HL-60 (cell line): ENCODE measurements around the gene CLPTM1L.

Source experiments
- CTCF ChIP-seq: IDR thresholded peaks from one replicate; pipeline ENCODE4 v1.5.1; 2011; ENCODE audit warnings: low read length, control low read depth, inconsistent platforms; ENCODE audit not compliant: insufficient read depth
- GABPA ChIP-seq: IDR thresholded peaks from 2 replicates; pipeline ENCODE4 v1.6.1; 2012; ENCODE audit warnings: low read depth
- POLR2AphosphoS5 ChIP-seq: IDR thresholded peaks from 2 replicates; pipeline ENCODE4 v1.6.1; 2012; ENCODE audit warnings: low read depth

DNA sequence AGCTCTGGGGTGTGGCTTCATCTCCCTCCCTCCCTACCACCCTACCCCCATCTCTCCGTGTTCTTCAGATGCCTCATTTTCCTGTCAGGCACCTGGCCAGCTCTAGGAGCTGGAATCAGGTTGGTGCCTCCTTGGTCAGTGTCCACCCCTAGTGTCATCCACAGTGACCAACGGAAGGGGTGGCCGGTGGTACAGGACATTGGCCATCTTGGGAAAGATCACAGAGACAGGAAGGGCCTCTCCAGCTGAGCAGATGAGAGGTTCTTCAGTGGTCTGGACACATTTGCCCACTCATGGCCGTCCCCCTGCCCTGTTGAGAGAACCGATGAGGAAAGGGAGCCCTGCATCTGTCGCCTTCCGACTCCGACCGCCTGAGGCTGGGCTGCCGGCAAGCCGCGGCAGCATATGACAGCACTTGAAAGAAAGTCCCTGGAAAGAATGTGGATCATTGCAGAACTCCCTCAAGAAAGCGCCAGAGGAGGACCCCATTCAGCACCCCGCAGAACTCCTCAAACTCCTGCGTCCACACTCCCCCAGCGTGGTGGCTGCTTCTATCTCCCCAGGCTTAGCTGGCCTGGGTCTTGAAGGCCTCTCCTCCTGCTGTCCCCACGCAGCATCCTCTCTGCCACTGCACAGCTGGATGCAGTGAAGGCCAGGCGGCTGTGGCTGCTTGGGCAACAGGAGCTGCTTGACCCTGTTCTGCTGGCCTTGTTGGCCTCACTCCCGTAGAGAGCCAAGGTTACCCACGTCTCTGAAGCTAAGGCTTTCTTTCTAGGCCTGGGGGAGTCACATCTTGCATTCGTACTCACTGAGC is 1.9 kb upstream of the CLPTM1L start:
- TF ChIP-seq GABPA (no peak), CTCF (no peak), POLR2AphosphoS5 (no peak)
